ENCODE results near the gene MYOM1. TPM values are rescaled to one million over a fixed set of nuclear protein-coding genes. Genes with fewer than 3 reads are reported as not detected.

MYOM1 gene
- total RNA-seq, 1 experiment from 2014 or later, result 0.41 TPM

- Histone ChIP-seq H3K27me3 (replicated peaks; ENCODE audit: control insufficient read depth, insufficient read depth, low read length) (no peaks in the 10 kb centered on the region), H3K9me3 (no peaks in the 10 kb centered on the region), H3K4me1 (no peaks in the 10 kb centered on the region), H3K4me3 (ENCODE audit: low read depth, low read length) (no peak overlapping the region), H3K36me3 (ENCODE audit: control insufficient read depth, insufficient read depth, low read length) (no peaks in the 10 kb centered on the region)
- no peak overlapping the region for H3K27ac Mint-ChIP-seq (ENCODE audit: unreplicated experiment)
- TF ChIP-seq CTCF (IDR thresholded peaks at IDR 0.05; ENCODE audit: insufficient read depth in 1 of 2, low read depth in 1 of 2, low read length in 1 of 2, severe bottlenecking in 1 of 2, unreplicated experiment in 1 of 2), result no peak
- BruUV-seq (replicated peaks), result no TSS peak
- no peaks in the 10 kb centered on the region for H3K27me3 Mint-ChIP-seq (ENCODE audit: insufficient read depth, unreplicated experiment)
- ChIA-PET CTCF (interaction anchor here (0.6 to 0.7 kb wide), 3 partner anchors 50 to 638 kb away, joined by 4 to 12 read pairs (median 6); no protein-coding TSS in a partner anchor), POLR2A (interaction anchor here (0.6 kb wide), 1 partner anchor 113 kb away, joined by 11 read pairs; no protein-coding TSS in a partner anchor)
- no peaks in the 10 kb centered on the region for H3K4me1 Mint-ChIP-seq (ENCODE audit: low read depth, unreplicated experiment)
- DNase-seq, result no peak
- no peaks in the 10 kb centered on the region for H3K36me3 Mint-ChIP-seq (ENCODE audit: insufficient read depth, unreplicated experiment)
- H3K4me3 Mint-ChIP-seq (ENCODE audit: unreplicated experiment), result no peak overlapping the region
- H3K9me3 Mint-ChIP-seq (ENCODE audit: unreplicated experiment), result no peaks in the 10 kb centered on the region
- intact Hi-C loops (cut with micrococcal nuclease; ENCODE audit: unreplicated experiment), result no loop called here
These were observed 69.5 kb downstream of the MYOM1 start for GRCh38 chr18:3150274-3150673.

GRCh38 chr18:3148930-3149535 is 70.7 kb downstream of the MYOM1 start:
- BruUV-seq (replicated peaks), result no TSS peak
- no peak for DNase-seq

GRCh38 chr18:3147935-3148554 is 71.7 kb downstream of the MYOM1 start:
- no TSS peak for BruUV-seq (replicated peaks)
- H3K4me1 ChIP-seq, result no peaks in the 10 kb centered on the region
- POLR2A ChIA-PET, result no interaction called here
- H3K36me3 ChIP-seq (ENCODE audit: control insufficient read depth, insufficient read depth, low read length), result no peaks in the 10 kb centered on the region
- H3K9me3 Mint-ChIP-seq (ENCODE audit: unreplicated experiment), result no peaks in the 10 kb centered on the region
- H3K27me3 ChIP-seq (replicated peaks; ENCODE audit: control insufficient read depth, insufficient read depth, low read length), result no peaks in the 10 kb centered on the region
- H3K4me1 Mint-ChIP-seq (ENCODE audit: low read depth, unreplicated experiment), result no peaks in the 10 kb centered on the region
- H3K4me3 Mint-ChIP-seq (ENCODE audit: unreplicated experiment), result no peak overlapping the region
- TF ChIP-seq CTCF (IDR thresholded peaks at IDR 0.05; ENCODE audit: insufficient read depth in 1 of 2, low read depth in 1 of 2, low read length in 1 of 2, severe bottlenecking in 1 of 2, unreplicated experiment in 1 of 2), result no peak
- no peaks in the 10 kb centered on the region for H3K27me3 Mint-ChIP-seq (ENCODE audit: insufficient read depth, unreplicated experiment)
- H3K9me3 ChIP-seq, result no peaks in the 10 kb centered on the region
- intact Hi-C loops (cut with micrococcal nuclease; ENCODE audit: unreplicated experiment), result no loop called here
- CTCF ChIA-PET, result no interaction called here
- no peak overlapping the region for H3K4me3 ChIP-seq (ENCODE audit: low read depth, low read length)
- no peak overlapping the region for H3K27ac Mint-ChIP-seq (ENCODE audit: unreplicated experiment)
- no peaks in the 10 kb centered on the region for H3K36me3 Mint-ChIP-seq (ENCODE audit: insufficient read depth, unreplicated experiment)
- DNase-seq, result no peak

More at GRCh38 chr18:3148930-3149535, 70.7 kb downstream of the MYOM1 start:
- Mint-ChIP-seq H3K27ac (ENCODE audit: unreplicated experiment) (no peak overlapping the region), H3K4me3 (ENCODE audit: unreplicated experiment) (no peak overlapping the region), H3K4me1 (ENCODE audit: low read depth, unreplicated experiment) (no peaks in the 10 kb centered on the region), H3K36me3 (ENCODE audit: insufficient read depth, unreplicated experiment) (no peaks in the 10 kb centered on the region), H3K27me3 (ENCODE audit: insufficient read depth, unreplicated experiment) (no peaks in the 10 kb centered on the region), H3K9me3 (ENCODE audit: unreplicated experiment) (no peaks in the 10 kb centered on the region)
- H3K9me3 ChIP-seq, result no peaks in the 10 kb centered on the region
- TF ChIP-seq CTCF (IDR thresholded peaks at IDR 0.05; ENCODE audit: insufficient read depth in 1 of 2, low read depth in 1 of 2, low read length in 1 of 2, severe bottlenecking in 1 of 2, unreplicated experiment in 1 of 2), result no peak
- H3K4me3 ChIP-seq (ENCODE audit: low read depth, low read length), result no peak overlapping the region
- no peaks in the 10 kb centered on the region for H3K4me1 ChIP-seq
- H3K36me3 ChIP-seq (ENCODE audit: control insufficient read depth, insufficient read depth, low read length), result no peaks in the 10 kb centered on the region
- intact Hi-C loops (cut with micrococcal nuclease; ENCODE audit: unreplicated experiment), result no loop called here
- ChIA-PET CTCF (interaction anchor here (0.6 kb wide), 1 partner anchor 547 kb away, joined by 3 read pairs; no protein-coding TSS in a partner anchor), POLR2A (no interaction called here)
- H3K27me3 ChIP-seq (replicated peaks; ENCODE audit: control insufficient read depth, insufficient read depth, low read length), result no peaks in the 10 kb centered on the region

Measured in Caco-2 (cell line).